ENCODE measurements around the gene NT5DC1. TPM values are rescaled to one million over a fixed set of nuclear protein-coding genes. Genes with fewer than 3 reads are reported as not detected.

Gene NT5DC1
- polyA plus RNA-seq, 3 donors, result 18.2 to 39.0 (median 28.3) TPM

- Histone ChIP-seq H3K4me1 (ENCODE audit: control insufficient read depth in 1 of 2, insufficient read depth in 2 of 2, low read length in 2 of 2) (no peaks in the 10 kb centered on the region), H3K4me2 (replicated peaks; ENCODE audit: extremely low read depth, low read length, poor library complexity, severe bottlenecking) (no peak overlapping the region), H3K9me3 (replicated peaks in 1 of 2; ENCODE audit: control insufficient read depth in 1 of 2, insufficient read depth in 1 of 2, low read length in 2 of 2) (no peaks in the 10 kb centered on the region), H3K9ac (ENCODE audit: insufficient read depth, low read length, poor library complexity, severe bottlenecking) (no peak overlapping the region), H3K4me3 (replicated peaks in 1 of 3; ENCODE audit: low read depth in 2 of 3, low read length in 3 of 3) (no peak overlapping the region), H3K36me3 (replicated peaks in 1 of 2; ENCODE audit: control insufficient read depth in 1 of 2, insufficient read depth in 2 of 2, low read length in 2 of 2) (peaks cover 12 to 28% of the 10 kb centered on the region in 2 donors), H4K20me1 (ENCODE audit: insufficient read depth, low read length) (no peaks in the 10 kb centered on the region), H2AFZ (ENCODE audit: insufficient read depth, low read depth, low read length, poor library complexity, severe bottlenecking) (no peak overlapping the region), H3K27ac (ENCODE audit: low read depth in 1 of 2, low read length in 2 of 2) (no peak overlapping the region), H3K27me3 (ENCODE audit: control insufficient read depth in 2 of 2, insufficient read depth in 2 of 2, low read length in 2 of 2) (no peaks in the 10 kb centered on the region), H3K79me2 (ENCODE audit: insufficient read depth, low read length) (no peaks in the 10 kb centered on the region)
- TF ChIP-seq, protein P1, sequence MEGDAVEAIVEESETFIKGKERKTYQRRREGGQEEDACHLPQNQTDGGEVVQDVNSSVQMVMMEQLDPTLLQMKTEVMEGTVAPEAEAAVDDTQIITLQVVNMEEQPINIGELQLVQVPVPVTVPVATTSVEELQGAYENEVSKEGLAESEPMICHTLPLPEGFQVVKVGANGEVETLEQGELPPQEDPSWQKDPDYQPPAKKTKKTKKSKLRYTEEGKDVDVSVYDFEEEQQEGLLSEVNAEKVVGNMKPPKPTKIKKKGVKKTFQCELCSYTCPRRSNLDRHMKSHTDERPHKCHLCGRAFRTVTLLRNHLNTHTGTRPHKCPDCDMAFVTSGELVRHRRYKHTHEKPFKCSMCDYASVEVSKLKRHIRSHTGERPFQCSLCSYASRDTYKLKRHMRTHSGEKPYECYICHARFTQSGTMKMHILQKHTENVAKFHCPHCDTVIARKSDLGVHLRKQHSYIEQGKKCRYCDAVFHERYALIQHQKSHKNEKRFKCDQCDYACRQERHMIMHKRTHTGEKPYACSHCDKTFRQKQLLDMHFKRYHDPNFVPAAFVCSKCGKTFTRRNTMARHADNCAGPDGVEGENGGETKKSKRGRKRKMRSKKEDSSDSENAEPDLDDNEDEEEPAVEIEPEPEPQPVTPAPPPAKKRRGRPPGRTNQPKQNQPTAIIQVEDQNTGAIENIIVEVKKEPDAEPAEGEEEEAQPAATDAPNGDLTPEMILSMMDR (IDR thresholded peaks at IDR 0.05), result no peak
- H3K9me3 Mint-ChIP-seq, result peaks cover 0 to 1% (median 0%) of the 10 kb centered on the region in 7 donors
- H3K4me1 Mint-ChIP-seq, result peaks cover 3% of the 10 kb centered on the region
- intact Hi-C loops (cut with micrococcal nuclease), result no loop called here
- peaks cover 19 to 27% of the 10 kb centered on the region in 2 donors for H3K36me3 Mint-ChIP-seq
- DNase-seq, result no peak
- H3K27me3 Mint-ChIP-seq (ENCODE audit: low read depth in 3 of 3), result no peaks in the 10 kb centered on the region
- no peak overlapping the region for H3K4me3 Mint-ChIP-seq
- WGBS (ENCODE audit: insufficient coverage), result no CpG with 5 or more reads among the region's 2 CpGs
- H3K27ac Mint-ChIP-seq, result no peak overlapping the region
These were observed 138.6 kb downstream of the NT5DC1 start for GRCh38 chr6:116239256-116239655.

- H4K20me1 ChIP-seq (ENCODE audit: insufficient read depth, low read length), result no peaks in the 10 kb centered on the region
- H3K4me1 ChIP-seq (ENCODE audit: control insufficient read depth in 1 of 2, insufficient read depth in 2 of 2, low read length in 2 of 2), result no peaks in the 10 kb centered on the region
- peaks cover 12 to 33% of the 10 kb centered on the region in 2 donors for H3K36me3 ChIP-seq (replicated peaks in 1 of 2; ENCODE audit: control insufficient read depth in 1 of 2, insufficient read depth in 2 of 2, low read length in 2 of 2)
- H3K4me2 ChIP-seq (replicated peaks; ENCODE audit: extremely low read depth, low read length, poor library complexity, severe bottlenecking), result no peak overlapping the region
- intact Hi-C loops (cut with micrococcal nuclease), result no loop called here
- no peak for DNase-seq
- H3K27ac ChIP-seq (ENCODE audit: low read depth in 1 of 2, low read length in 2 of 2), result no peak overlapping the region
- H3K27me3 Mint-ChIP-seq (ENCODE audit: low read depth in 3 of 3), result no peaks in the 10 kb centered on the region
- no peak overlapping the region for H3K4me3 ChIP-seq (replicated peaks in 1 of 3; ENCODE audit: low read depth in 2 of 3, low read length in 3 of 3)
- H3K9me3 Mint-ChIP-seq, result peaks cover 0 to 1% (median 0%) of the 10 kb centered on the region in 7 donors
- WGBS (ENCODE audit: insufficient coverage), result 100% methylated on average over 1 of the region's 1 CpG
- H3K27me3 ChIP-seq (ENCODE audit: control insufficient read depth in 2 of 2, insufficient read depth in 2 of 2, low read length in 2 of 2), result no peaks in the 10 kb centered on the region
- H3K36me3 Mint-ChIP-seq, result peaks cover 22 to 30% of the 10 kb centered on the region in 2 donors
- H3K9ac ChIP-seq (ENCODE audit: insufficient read depth, low read length, poor library complexity, severe bottlenecking), result no peak overlapping the region
- H2AFZ ChIP-seq (ENCODE audit: insufficient read depth, low read depth, low read length, poor library complexity, severe bottlenecking), result no peak overlapping the region
- no peaks in the 10 kb centered on the region for H3K79me2 ChIP-seq (ENCODE audit: insufficient read depth, low read length)
- TF ChIP-seq, protein P1 (IDR thresholded peaks at IDR 0.05), result no peak
- no peak overlapping the region for H3K27ac Mint-ChIP-seq
- H3K4me3 Mint-ChIP-seq, result no peak overlapping the region
- peaks cover 3% of the 10 kb centered on the region for H3K4me1 Mint-ChIP-seq
- H3K9me3 ChIP-seq (replicated peaks in 1 of 2; ENCODE audit: control insufficient read depth in 1 of 2, insufficient read depth in 1 of 2, low read length in 2 of 2), result no peaks in the 10 kb centered on the region
These were observed 139.2 kb downstream of the NT5DC1 start for GRCh38 chr6:116239856-116240255.
